ENCODE measurements around the gene TENM3.
A peak's percentile ranks its signal among the peaks of the same experiment; 100 is the strongest.

Gene TENM3

DNA sequence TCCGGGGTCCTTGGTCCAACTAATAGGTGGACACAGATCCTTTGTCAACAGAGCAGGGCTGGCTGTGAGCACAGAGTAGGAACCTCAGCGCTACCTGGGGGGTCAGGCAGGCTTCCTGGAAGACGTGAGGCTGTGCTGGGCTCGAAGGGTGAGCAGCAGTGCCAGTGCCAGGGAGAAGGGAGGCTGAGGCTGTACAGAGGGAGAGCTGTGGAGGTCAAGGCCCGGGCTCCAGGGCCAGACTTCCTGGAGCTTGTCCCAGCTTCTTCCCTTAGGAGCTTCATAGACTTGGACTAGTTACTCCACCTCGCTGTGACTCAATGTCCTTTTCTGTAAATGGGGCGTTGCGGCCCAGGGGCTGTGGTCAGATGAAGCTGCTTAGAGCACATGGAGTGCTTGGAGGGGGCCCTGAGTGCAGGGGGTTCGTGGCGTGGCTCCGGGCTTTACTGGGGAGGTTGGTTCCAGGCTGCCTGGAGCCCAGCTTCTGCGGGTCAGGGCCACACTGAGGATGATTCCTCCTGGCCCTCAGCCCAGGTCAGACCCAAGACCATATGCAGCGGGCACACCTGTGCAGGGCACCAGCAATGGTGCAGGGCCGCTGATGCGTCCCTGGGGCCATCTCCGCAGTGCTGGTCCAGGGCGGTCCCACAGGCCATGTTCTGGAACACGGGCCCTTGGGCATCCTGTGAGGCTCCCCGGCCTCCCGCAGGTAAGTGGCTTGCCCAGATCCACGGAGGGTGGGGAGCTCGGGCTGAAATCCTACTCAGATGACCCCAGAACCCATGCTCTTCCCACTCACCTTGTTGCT is 575.9 kb downstream of the TENM3 start:
- DNase-seq, result no peak

DNA sequence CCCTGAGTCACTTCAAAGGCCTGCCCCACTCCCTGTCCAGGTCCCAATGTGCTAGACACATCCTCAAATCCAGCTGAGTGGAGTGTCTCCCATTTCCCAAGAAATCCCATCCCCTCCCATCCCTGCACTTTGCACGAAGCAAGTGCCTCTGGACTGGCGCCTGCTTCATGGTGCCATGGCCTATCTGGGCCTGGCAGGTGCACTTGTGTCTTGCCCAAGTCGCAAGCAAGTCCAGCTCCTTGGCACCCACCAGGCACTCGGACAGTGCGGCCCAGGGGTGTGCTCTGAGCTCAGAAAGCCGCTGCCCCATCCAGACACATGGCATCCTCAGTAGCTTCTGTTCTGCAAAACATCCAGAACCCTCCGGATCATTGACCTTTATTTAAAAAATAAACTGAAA is 576.5 kb downstream of the TENM3 start:
- no CpG with 5 or more reads among the region's 7 CpGs for WGBS (ENCODE audit: extremely low coverage, insufficient coverage, low lambda C conversion rate)
- H3K23ac ChIP-seq (ENCODE audit: low read length), result no peak overlapping the region
- no peak overlapping the region for H2BK120ac ChIP-seq (ENCODE audit: low read depth, low read length)
- no peak overlapping the region for H3K27ac ChIP-seq (ENCODE audit: low read depth, low read length)
- H2BK5ac ChIP-seq (ENCODE audit: low read length), result no peak overlapping the region
- no peak overlapping the region for H3K4me3 ChIP-seq (ENCODE audit: low read length)
- H3K18ac ChIP-seq (ENCODE audit: low read length), result no peak overlapping the region
- H3K9ac ChIP-seq (ENCODE audit: low read length), result no peak overlapping the region
- no peak overlapping the region for H3K4ac ChIP-seq (ENCODE audit: low read depth, low read length)
- H2BK15ac ChIP-seq (replicated peaks; ENCODE audit: low read depth), result no peak overlapping the region
- H3K56ac ChIP-seq (ENCODE audit: low read length), result no peak overlapping the region
- H2AK5ac ChIP-seq (ENCODE audit: low read length), result no peak overlapping the region
- DNase-seq, result no peak
- H4K8ac ChIP-seq (ENCODE audit: low read depth, low read length), result no peak overlapping the region
- no peaks in the 10 kb centered on the region for H3K27me3 ChIP-seq (ENCODE audit: insufficient read depth, low read length, poor library complexity)
- H3K79me2 ChIP-seq (ENCODE audit: control insufficient read depth, insufficient read depth, low read length), result no peaks in the 10 kb centered on the region
- no peaks in the 10 kb centered on the region for H3K4me1 ChIP-seq (ENCODE audit: control insufficient read depth, low read depth, low read length)
- H3K79me1 ChIP-seq (ENCODE audit: low read length), result no peaks in the 10 kb centered on the region
- no peaks in the 10 kb centered on the region for H3K36me3 ChIP-seq (ENCODE audit: control insufficient read depth, insufficient read depth, low read length)
- no peak overlapping the region for H3K4me2 ChIP-seq (ENCODE audit: low read length)
- H4K5ac ChIP-seq (ENCODE audit: low read length), result no peak overlapping the region

More for the DNA sequence above, 575.9 kb downstream of the TENM3 start:
- Histone ChIP-seq H2AK5ac (ENCODE audit: low read length) (no peak overlapping the region), H3K56ac (ENCODE audit: low read length) (peak overlapping the region; percentile 42), H3K79me2 (ENCODE audit: control insufficient read depth, insufficient read depth, low read length) (no peaks in the 10 kb centered on the region), H3K9ac (ENCODE audit: low read length) (no peak overlapping the region), H4K5ac (ENCODE audit: low read length) (no peak overlapping the region), H2BK15ac (replicated peaks; ENCODE audit: low read depth) (no peak overlapping the region), H3K27ac (ENCODE audit: low read depth, low read length) (no peak overlapping the region), H3K4ac (ENCODE audit: low read depth, low read length) (no peak overlapping the region), H3K79me1 (ENCODE audit: low read length) (no peaks in the 10 kb centered on the region), H3K4me1 (ENCODE audit: control insufficient read depth, low read depth, low read length) (no peaks in the 10 kb centered on the region), H2BK5ac (ENCODE audit: low read length) (no peak overlapping the region), H2BK120ac (ENCODE audit: low read depth, low read length) (no peak overlapping the region), H3K36me3 (ENCODE audit: control insufficient read depth, insufficient read depth, low read length) (no peaks in the 10 kb centered on the region), H3K4me2 (ENCODE audit: low read length) (no peak overlapping the region), H3K27me3 (ENCODE audit: insufficient read depth, low read length, poor library complexity) (no peaks in the 10 kb centered on the region), H4K8ac (ENCODE audit: low read depth, low read length) (no peak overlapping the region), H3K23ac (ENCODE audit: low read length) (no peak overlapping the region), H3K4me3 (ENCODE audit: low read length) (no peak overlapping the region), H3K18ac (ENCODE audit: low read length) (no peak overlapping the region)
- no CpG with 5 or more reads among the region's 22 CpGs for WGBS (ENCODE audit: extremely low coverage, insufficient coverage, low lambda C conversion rate)

DNA sequence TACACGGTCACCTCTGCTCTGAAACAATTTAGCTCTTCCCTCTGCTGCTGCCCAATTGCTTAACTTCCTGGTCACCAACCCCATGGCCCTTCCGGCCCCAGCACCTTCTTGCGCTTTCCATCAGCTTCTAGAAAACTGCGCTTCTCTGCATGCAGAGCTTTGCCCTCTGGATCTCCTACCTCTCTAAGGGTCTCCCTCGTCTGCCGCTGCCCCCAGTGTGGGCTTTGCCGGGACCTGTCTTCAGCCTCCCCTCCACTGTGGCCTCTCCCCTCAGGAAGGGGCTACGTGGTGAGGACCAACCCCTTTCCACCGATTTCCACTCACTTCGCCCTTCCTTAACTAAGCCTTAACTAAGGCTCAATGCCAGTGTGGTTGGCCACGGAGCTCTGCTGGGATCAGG is 579.4 kb downstream of the TENM3 start:
- Histone ChIP-seq H3K4me2 (ENCODE audit: low read length) (no peak overlapping the region), H3K4ac (ENCODE audit: low read depth, low read length) (no peak overlapping the region), H4K5ac (ENCODE audit: low read length) (no peak overlapping the region), H3K9ac (ENCODE audit: low read length) (no peak overlapping the region), H3K27me3 (ENCODE audit: insufficient read depth, low read length, poor library complexity) (no peaks in the 10 kb centered on the region), H3K4me1 (ENCODE audit: control insufficient read depth, low read depth, low read length) (no peaks in the 10 kb centered on the region), H3K27ac (ENCODE audit: low read depth, low read length) (no peak overlapping the region), H2BK5ac (ENCODE audit: low read length) (no peak overlapping the region), H3K18ac (ENCODE audit: low read length) (no peak overlapping the region), H4K8ac (ENCODE audit: low read depth, low read length) (no peak overlapping the region), H2BK15ac (replicated peaks; ENCODE audit: low read depth) (no peak overlapping the region), H3K79me2 (ENCODE audit: control insufficient read depth, insufficient read depth, low read length) (no peaks in the 10 kb centered on the region), H2AK5ac (ENCODE audit: low read length) (no peak overlapping the region), H3K79me1 (ENCODE audit: low read length) (no peaks in the 10 kb centered on the region), H3K4me3 (ENCODE audit: low read length) (no peak overlapping the region), H3K23ac (ENCODE audit: low read length) (no peak overlapping the region), H3K56ac (ENCODE audit: low read length) (peak overlapping the region; percentile 15), H2BK120ac (ENCODE audit: low read depth, low read length) (no peak overlapping the region), H3K36me3 (ENCODE audit: control insufficient read depth, insufficient read depth, low read length) (no peaks in the 10 kb centered on the region)
- no CpG with 5 or more reads among the region's 11 CpGs for WGBS (ENCODE audit: extremely low coverage, insufficient coverage, low lambda C conversion rate)
- no peak for DNase-seq

DNA sequence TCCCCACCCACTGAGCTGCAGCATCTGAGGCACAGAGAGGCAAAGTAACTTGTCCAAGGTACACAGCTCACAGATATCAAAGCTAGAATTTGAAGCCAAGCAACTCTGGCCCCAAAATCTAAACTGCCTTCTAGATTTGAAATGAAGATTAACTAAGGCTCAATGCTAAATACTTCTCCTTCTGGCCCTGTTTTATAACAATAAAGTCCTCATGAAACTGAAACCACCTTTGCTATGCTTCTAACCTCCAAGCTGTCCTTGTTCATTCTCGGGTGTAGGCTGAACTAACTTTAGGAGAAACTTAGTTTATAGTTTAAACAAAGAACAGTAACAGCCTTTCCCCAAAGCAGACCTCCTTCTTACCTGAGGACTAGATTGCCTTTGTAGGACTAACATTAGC is 580.4 kb downstream of the TENM3 start:
- WGBS (ENCODE audit: extremely low coverage, insufficient coverage, low lambda C conversion rate), result no CpG with 5 or more reads among the region's 1 CpG
- no peak overlapping the region for H4K8ac ChIP-seq (ENCODE audit: low read depth, low read length)
- H3K79me2 ChIP-seq (ENCODE audit: control insufficient read depth, insufficient read depth, low read length), result no peaks in the 10 kb centered on the region
- no peak overlapping the region for H2BK120ac ChIP-seq (ENCODE audit: low read depth, low read length)
- no peaks in the 10 kb centered on the region for H3K36me3 ChIP-seq (ENCODE audit: control insufficient read depth, insufficient read depth, low read length)
- H3K79me1 ChIP-seq (ENCODE audit: low read length), result no peaks in the 10 kb centered on the region
- H3K23ac ChIP-seq (ENCODE audit: low read length), result no peak overlapping the region
- H3K4me1 ChIP-seq (ENCODE audit: control insufficient read depth, low read depth, low read length), result no peaks in the 10 kb centered on the region
- H3K4ac ChIP-seq (ENCODE audit: low read depth, low read length), result no peak overlapping the region
- no peak overlapping the region for H3K56ac ChIP-seq (ENCODE audit: low read length)
- H3K27ac ChIP-seq (ENCODE audit: low read depth, low read length), result no peak overlapping the region
- H2BK15ac ChIP-seq (replicated peaks; ENCODE audit: low read depth), result no peak overlapping the region
- no peak for DNase-seq
- no peak overlapping the region for H3K4me3 ChIP-seq (ENCODE audit: low read length)
- H2AK5ac ChIP-seq (ENCODE audit: low read length), result no peak overlapping the region
- no peak overlapping the region for H4K5ac ChIP-seq (ENCODE audit: low read length)
- H3K9ac ChIP-seq (ENCODE audit: low read length), result no peak overlapping the region
- no peak overlapping the region for H3K4me2 ChIP-seq (ENCODE audit: low read length)
- no peak overlapping the region for H2BK5ac ChIP-seq (ENCODE audit: low read length)
- H3K27me3 ChIP-seq (ENCODE audit: insufficient read depth, low read length, poor library complexity), result no peaks in the 10 kb centered on the region
- H3K18ac ChIP-seq (ENCODE audit: low read length), result no peak overlapping the region

DNA sequence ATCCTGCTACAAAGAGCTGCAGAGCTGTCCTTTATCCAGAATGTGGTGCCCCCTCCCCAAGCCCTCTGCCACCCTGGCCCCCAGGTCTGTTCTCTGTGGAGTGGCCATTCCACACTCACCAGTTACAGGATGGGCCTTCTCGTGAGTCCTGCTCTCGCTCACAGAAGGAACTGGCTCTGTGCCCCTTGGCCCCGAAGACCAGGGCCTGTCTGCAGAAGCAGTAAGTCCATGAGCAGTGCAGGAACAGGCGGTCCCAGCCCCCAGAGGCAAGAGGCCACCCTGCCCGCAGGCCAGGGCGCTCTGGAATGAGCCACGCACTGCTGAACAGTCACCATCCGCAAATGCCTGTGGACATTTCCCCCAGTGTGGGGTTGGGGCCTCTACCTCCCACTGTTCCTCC is 581.8 kb downstream of the TENM3 start:
- H2BK5ac ChIP-seq (ENCODE audit: low read length), result no peak overlapping the region
- no peak for DNase-seq
- H3K27ac ChIP-seq (ENCODE audit: low read depth, low read length), result no peak overlapping the region
- H3K4me2 ChIP-seq (ENCODE audit: low read length), result no peak overlapping the region
- H3K79me2 ChIP-seq (ENCODE audit: control insufficient read depth, insufficient read depth, low read length), result no peaks in the 10 kb centered on the region
- H4K8ac ChIP-seq (ENCODE audit: low read depth, low read length), result no peak overlapping the region
- no peak overlapping the region for H3K18ac ChIP-seq (ENCODE audit: low read length)
- no peak overlapping the region for H3K4ac ChIP-seq (ENCODE audit: low read depth, low read length)
- no peaks in the 10 kb centered on the region for H3K79me1 ChIP-seq (ENCODE audit: low read length)
- H2BK15ac ChIP-seq (replicated peaks; ENCODE audit: low read depth), result no peak overlapping the region
- no peaks in the 10 kb centered on the region for H3K36me3 ChIP-seq (ENCODE audit: control insufficient read depth, insufficient read depth, low read length)
- H3K4me1 ChIP-seq (ENCODE audit: control insufficient read depth, low read depth, low read length), result no peaks in the 10 kb centered on the region
- no peak overlapping the region for H3K9ac ChIP-seq (ENCODE audit: low read length)
- no peaks in the 10 kb centered on the region for H3K27me3 ChIP-seq (ENCODE audit: insufficient read depth, low read length, poor library complexity)
- H3K23ac ChIP-seq (ENCODE audit: low read length), result no peak overlapping the region
- no peak overlapping the region for H2BK120ac ChIP-seq (ENCODE audit: low read depth, low read length)
- no peak overlapping the region for H4K5ac ChIP-seq (ENCODE audit: low read length)
- no peak overlapping the region for H3K4me3 ChIP-seq (ENCODE audit: low read length)
- H2AK5ac ChIP-seq (ENCODE audit: low read length), result peak overlapping the region; percentile 24
- no CpG with 5 or more reads among the region's 8 CpGs for WGBS (ENCODE audit: extremely low coverage, insufficient coverage, low lambda C conversion rate)
- H3K56ac ChIP-seq (ENCODE audit: low read length), result peak overlapping the region; percentile 3

DNA sequence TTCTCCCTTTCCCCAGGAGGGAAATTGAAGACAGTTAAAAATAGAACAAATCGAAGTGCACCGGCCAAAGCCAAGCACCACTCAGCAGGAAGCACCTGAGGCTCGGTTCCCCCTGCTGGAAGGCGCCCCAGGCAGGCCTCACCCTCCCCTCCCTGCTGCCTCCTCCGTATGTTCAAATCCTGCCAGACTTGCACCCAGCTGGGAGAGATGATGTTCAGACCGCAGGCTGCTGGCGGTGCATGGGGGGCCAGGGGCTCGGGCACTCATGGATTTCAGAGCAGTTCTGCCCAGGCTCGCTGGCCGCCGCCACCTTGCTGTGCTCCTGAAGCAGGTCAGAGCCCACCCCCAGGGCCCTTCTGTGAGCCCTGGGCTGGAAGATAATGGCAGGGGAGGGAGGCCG is 582.6 kb downstream of the TENM3 start:
- Histone ChIP-seq H3K27me3 (ENCODE audit: insufficient read depth, low read length, poor library complexity) (no peaks in the 10 kb centered on the region), H3K4me1 (ENCODE audit: control insufficient read depth, low read depth, low read length) (no peaks in the 10 kb centered on the region), H2BK120ac (ENCODE audit: low read depth, low read length) (no peak overlapping the region), H3K4ac (ENCODE audit: low read depth, low read length) (no peak overlapping the region), H4K8ac (ENCODE audit: low read depth, low read length) (no peak overlapping the region), H4K5ac (ENCODE audit: low read length) (no peak overlapping the region), H2BK15ac (replicated peaks; ENCODE audit: low read depth) (no peak overlapping the region), H3K79me1 (ENCODE audit: low read length) (no peaks in the 10 kb centered on the region), H3K79me2 (ENCODE audit: control insufficient read depth, insufficient read depth, low read length) (no peaks in the 10 kb centered on the region), H3K36me3 (ENCODE audit: control insufficient read depth, insufficient read depth, low read length) (no peaks in the 10 kb centered on the region), H2AK5ac (ENCODE audit: low read length) (no peak overlapping the region), H3K56ac (ENCODE audit: low read length) (peak overlapping the region; percentile 34), H3K9ac (ENCODE audit: low read length) (no peak overlapping the region), H2BK5ac (ENCODE audit: low read length) (no peak overlapping the region), H3K18ac (ENCODE audit: low read length) (no peak overlapping the region), H3K23ac (ENCODE audit: low read length) (no peak overlapping the region), H3K4me3 (ENCODE audit: low read length) (no peak overlapping the region), H3K4me2 (ENCODE audit: low read length) (no peak overlapping the region), H3K27ac (ENCODE audit: low read depth, low read length) (no peak overlapping the region)
- DNase-seq, result no peak
- no CpG with 5 or more reads among the region's 12 CpGs for WGBS (ENCODE audit: extremely low coverage, insufficient coverage, low lambda C conversion rate)

All from mesendoderm (in vitro differentiated cells).